RWPE1 (cell line): ENCODE measurements around the gene CEP43.

ENCODE experiments used
- CTCF ChIA-PET: fragments of 350-600 bp; sonication (Branson Sonifier 250); formaldehyde crosslinking; extraction: SDS; loops from one replicate; lab custom pipeline; 2021; lab: Yijun Ruan, JAX
- POLR2A ChIA-PET: fragments of 400-600 bp; formaldehyde crosslinking; extraction: SDS; loops from one replicate; lab custom pipeline; 2020; ENCODE audit warnings: antibody characterized with exemption; ENCODE audit not compliant: low non-redundant PET; lab: Yijun Ruan, JAX
- DNase-seq: peaks from one replicate; pipeline ENCODE4 v3.0.0; 2012; ENCODE audit warnings: low spot score
- H3K27ac ChIP-seq: fragments of 450-650 bp; 2 replicates; pipeline ENCODE4 v1.5.1; 2017
- TF ChIP-seq, protein P1 (sequence below): fragments of 450-650 bp; conservative IDR thresholded peaks from 2 replicates; pipeline ENCODE4 v1.5.1; 2017; ENCODE audit warnings: low read depth, mild to moderate bottlenecking

The CEP43 gene

DNA sequence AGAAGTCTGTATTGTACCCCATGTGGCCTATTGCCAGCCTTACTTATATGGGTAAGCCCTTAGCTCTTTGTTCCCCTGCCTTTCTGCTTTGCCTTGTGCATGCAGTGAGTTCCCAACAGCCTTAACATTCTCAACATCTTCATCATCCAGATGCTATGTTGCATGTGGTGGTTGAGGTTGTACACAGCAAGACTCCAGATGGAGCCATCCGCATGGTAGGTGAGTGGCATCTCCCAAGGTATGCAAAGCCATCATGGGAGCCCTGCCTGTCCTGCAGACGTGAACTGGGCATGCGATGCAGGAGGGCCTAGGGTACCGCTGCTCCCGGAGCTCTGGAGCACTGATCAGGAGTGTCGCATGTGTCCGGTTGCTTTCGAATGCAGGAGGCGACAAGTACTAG lies 16.1 kb downstream of the CEP43 start:
- no peak overlapping the region for H3K27ac ChIP-seq
- TF ChIP-seq, protein P1, sequence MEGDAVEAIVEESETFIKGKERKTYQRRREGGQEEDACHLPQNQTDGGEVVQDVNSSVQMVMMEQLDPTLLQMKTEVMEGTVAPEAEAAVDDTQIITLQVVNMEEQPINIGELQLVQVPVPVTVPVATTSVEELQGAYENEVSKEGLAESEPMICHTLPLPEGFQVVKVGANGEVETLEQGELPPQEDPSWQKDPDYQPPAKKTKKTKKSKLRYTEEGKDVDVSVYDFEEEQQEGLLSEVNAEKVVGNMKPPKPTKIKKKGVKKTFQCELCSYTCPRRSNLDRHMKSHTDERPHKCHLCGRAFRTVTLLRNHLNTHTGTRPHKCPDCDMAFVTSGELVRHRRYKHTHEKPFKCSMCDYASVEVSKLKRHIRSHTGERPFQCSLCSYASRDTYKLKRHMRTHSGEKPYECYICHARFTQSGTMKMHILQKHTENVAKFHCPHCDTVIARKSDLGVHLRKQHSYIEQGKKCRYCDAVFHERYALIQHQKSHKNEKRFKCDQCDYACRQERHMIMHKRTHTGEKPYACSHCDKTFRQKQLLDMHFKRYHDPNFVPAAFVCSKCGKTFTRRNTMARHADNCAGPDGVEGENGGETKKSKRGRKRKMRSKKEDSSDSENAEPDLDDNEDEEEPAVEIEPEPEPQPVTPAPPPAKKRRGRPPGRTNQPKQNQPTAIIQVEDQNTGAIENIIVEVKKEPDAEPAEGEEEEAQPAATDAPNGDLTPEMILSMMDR: no peak
- ChIA-PET CTCF (no interaction called here), POLR2A (no interaction called here)
- DNase-seq: no peak

DNA sequence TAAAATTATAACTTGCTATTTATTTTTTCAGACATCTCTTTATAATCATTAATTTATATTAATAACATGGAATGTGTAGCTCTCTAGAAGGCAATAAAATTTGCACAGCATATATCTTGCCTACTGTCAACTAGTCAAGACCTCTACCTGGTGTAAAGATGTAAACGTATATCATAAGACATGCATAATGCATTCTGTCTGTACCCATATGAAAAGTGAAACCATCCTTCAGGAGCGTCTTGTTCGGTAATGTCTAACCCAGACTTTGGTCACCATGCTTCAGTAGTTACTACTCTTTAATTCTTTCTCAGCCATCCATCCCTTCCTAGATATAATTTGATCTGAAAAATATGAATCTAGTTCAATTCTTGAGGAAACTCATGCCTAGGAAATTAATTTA lies 21.0 kb downstream of the CEP43 start:
- no peak overlapping the region for H3K27ac ChIP-seq
- ChIA-PET CTCF (no interaction called here), POLR2A (no interaction called here)
- DNase-seq: no peak
- TF ChIP-seq, protein P1: no peak

DNA sequence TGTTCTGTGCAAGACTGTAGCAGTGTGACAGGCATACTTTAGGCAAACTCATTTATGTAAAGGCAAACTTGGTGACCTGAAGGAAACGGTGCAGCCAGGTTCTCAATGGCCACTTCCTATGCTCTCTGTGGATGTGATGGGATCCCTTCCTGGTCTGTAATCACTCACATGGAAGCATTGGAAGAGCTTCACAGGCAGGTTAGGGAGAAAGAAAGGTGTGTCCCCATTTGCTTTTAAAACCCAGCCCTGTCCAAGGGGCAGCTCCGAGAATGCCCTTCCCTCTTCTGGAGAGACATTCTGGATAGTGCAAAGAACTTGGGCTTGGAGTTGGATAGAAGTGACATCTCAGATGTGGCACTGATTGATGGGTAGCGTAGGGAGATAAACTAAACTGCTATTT lies 28.1 kb downstream of the CEP43 start:
- no peak for DNase-seq
- POLR2A ChIA-PET: no interaction called here
- TF ChIP-seq, protein P1: no peak

DNA sequence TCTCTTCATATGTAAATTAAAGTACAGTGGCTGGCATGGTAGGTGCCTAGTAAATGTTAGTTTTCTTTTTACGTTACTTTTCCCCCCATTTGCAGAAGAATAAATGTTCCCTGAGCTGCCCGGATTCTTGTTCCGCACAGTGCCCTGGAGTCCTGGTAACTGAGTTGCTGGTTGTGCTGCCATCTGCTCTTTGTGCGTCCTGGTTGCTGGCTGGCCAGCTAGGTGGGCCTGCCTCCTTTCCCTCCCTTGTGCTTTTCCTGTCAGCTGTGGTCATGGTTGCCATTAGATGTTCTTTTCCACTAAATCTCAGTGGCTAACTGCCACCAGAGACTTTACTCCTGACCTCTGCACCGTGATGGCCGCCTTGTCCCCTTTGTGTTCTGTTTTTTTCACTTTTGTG lies 28.6 kb downstream of the CEP43 start:
- ChIA-PET CTCF (interaction anchor here (1.0 kb wide), 1 partner anchor 16 kb away, joined by 5 read pairs; no protein-coding TSS in a partner anchor), POLR2A (no interaction called here)
- no peak overlapping the region for H3K27ac ChIP-seq
- no peak for DNase-seq
- TF ChIP-seq, protein P1: no peak

More for the DNA sequence above, 28.1 kb downstream of the CEP43 start:
- H3K27ac ChIP-seq: no peak overlapping the region
- CTCF ChIA-PET: interaction anchor here (1.0 kb wide), 1 partner anchor 15 kb away, joined by 5 read pairs; no protein-coding TSS in a partner anchor

DNA sequence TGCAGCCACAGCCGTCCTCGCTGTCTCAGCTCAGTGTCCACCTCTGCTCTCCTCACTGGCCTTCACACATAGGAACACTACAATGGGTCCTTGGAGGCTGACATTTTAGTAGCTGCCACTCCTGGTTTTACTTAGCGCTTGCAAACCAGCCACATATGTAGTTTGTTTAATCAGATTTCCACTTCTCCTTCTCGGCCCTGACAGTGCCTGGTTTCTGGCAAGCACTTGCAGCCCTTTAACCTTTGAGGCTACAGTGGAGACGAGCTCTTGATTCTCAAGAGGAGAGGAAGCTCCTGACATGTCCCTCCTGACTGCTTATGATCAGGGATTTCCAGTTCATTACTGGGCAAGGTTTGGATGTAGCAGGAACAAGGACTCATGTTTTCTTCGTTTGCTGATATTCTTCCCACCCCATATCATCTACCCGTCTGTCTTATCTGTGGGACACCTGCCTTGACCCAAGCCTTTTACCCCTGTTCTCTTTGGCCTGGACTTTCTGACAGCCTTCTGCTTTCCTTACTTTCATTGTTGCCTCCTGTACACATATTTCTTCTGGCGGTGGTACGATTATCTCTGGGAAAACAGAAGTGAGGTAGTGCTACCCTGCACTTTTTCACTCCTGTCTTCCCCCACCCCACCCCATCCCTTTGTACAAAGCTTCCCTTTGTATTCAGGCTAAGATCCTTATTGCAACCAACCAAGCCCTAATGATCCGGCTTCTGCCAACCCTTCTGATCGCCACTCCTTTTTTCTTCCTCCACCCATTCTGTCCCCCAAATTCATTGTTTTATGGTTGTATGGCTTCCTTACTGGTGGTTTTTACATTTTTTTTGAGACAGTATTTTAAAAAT lies 31.2 kb downstream of the CEP43 start:
- ChIA-PET CTCF (interaction anchor here (0.5 to 0.7 kb wide), 2 partner anchors 108 to 114 kb away, joined by 3 read pairs; no protein-coding TSS in a partner anchor), POLR2A (no interaction called here)
- TF ChIP-seq, protein P1: no peak
- DNase-seq: no peak
- H3K27ac ChIP-seq: no peak overlapping the region

DNA sequence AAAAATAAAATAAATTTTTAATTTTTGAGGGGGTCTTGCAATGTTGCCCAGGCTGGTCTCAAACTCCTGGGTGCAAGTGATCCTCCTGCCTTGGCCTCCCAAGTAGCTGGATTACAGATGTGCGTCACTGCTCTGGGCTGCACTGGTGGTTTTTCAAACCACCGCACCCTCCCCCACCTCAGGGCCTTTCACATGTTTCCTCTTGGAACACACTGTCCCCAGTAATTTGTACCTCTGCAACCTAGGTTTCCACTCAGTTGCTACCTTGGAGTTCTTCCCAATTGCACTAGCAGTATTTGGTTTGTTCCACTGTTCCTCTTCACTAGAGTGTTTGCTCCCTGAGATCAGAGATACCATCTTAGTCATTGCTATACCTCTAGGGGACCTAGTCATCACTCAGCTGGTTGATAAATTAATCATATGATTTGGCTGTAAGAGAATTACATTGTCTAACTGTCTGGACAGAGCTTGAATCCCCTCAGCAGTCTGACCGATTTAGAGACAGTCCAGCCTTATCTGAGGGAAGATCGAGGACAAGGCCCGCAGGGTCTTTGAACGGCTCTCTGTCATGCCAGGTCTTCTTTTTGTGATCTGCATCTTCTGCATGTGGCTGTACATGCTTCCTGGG lies 32.0 kb downstream of the CEP43 start:
- CTCF ChIA-PET: no interaction called here
- no peak overlapping the region for H3K27ac ChIP-seq
- POLR2A ChIA-PET: no interaction called here
- DNase-seq: peak; percentile 17
- TF ChIP-seq, protein P1: no peak
